DMS53 (cell line): ENCODE results near the gene CISTR.
A peak's percentile ranks its signal among the peaks of the same experiment; 100 is the strongest.
"Not testable (repeated sequence)": the region's sequence is repeated elsewhere in the genome, so short reads cannot be mapped to it uniquely, and the experiment has no call there.

Source experiments
- DNase-seq: peaks from one replicate; lab custom pipeline; 2025; lab: John Stamatoyannopoulos, UW

The CISTR gene

DNA sequence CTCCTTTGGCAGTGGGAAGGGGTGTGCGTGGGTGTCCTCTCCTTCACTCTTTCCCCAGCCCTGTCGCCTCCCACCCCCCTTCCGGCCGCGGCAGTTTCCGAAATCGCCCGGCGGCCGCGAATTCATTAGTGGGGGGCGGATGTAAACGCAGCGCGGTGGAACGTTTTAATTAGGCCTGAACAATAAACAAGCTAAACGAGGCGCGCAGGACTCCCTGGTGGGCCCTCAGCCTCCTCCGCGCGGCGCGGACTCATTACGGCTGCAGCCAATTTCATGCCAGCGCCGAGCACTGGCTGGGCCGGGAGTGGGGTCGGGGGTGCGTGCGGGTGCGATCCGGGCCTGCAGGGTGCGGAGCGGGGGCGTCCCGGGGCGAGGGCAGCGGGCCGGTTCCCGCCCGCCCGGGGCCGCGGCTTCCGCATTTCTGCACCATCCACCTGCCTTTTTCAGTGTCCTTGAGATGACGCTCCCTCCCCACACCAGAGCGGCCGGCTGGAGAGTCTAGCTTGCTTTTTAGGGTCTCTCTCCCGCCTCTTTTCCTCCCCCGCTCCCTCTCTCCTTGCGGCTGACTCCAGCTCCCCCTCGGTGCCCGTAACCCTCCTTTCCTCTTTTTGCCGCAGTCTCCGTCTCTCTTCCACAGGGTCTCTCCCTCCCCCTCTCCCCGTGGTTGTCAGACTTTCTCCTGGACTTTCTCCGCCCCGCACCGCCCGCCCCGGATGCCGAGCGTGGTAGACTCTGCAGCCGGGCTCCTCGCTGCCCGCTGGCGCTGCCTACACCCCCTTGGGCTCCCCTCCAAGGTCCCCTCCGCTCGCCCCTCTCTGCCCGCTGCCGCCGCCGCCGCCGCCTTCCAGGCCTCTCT, at the start of gene CISTR:
CISTR (minus strand) TSS at position 644 of the 856 bp plus-strand sequence.
- peak; percentile 66 for DNase-seq

DNA sequence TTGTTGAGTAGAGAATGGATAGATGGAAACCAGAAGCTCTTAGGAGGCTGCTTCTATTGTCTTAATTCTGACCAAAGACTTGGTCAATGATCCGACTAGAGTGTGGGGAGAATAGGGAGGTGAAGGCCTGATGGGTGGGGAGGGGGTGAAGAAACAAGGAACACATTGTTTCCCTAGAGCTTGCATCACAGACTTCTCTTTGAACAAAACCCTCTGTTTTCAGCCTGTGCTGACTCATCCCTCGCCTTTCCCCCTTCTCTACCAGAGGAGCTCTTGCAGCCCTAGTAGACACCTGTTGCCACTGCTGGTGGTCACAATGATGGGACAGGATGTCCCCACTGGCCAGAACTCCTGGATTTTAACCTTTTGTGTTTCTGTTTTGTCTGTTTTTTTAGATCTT, 46.8 kb upstream of the CISTR start:
- DNase-seq: peak; percentile 46

DNA sequence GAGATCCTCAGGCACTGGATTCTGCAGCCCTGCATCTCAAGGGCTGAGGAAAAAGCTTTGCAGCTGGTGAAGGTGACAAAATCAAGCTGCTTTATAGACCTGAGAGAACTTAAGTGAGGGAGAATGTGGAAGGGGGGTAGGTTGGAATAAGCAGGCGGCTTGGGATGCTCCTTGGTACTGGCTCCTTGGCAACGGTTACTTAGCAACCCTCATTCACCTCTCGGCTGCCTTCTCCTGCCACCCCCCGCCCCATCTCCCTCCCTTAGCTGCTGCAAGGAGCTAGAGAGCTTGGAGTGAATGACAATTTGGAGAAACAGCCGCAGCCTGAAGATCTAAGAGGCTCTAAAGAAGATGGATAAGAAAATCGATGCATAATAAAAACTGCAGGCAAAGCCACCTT, 44.1 kb upstream of the CISTR start:
- DNase-seq: no peak

DNA sequence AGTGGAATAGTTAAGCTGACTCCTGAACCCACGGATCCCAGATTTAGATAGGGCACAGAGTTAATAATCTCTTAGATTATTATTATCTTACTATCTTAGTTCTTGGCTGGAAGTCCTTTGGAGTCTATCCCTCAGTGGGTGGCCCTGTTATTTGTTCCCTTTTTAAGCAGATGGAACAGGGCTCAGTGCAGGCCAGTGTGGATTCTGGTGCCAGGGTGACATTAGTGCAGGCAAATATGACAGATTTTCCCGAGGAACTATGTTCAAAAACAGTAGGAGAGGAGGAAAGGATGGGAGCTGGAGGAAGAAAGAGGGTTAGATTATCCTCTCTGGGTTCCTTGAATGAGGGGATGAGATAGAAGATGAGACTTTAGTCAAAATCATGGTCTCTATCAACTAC, 41.4 kb upstream of the CISTR start:
- DNase-seq: no peak

DNA sequence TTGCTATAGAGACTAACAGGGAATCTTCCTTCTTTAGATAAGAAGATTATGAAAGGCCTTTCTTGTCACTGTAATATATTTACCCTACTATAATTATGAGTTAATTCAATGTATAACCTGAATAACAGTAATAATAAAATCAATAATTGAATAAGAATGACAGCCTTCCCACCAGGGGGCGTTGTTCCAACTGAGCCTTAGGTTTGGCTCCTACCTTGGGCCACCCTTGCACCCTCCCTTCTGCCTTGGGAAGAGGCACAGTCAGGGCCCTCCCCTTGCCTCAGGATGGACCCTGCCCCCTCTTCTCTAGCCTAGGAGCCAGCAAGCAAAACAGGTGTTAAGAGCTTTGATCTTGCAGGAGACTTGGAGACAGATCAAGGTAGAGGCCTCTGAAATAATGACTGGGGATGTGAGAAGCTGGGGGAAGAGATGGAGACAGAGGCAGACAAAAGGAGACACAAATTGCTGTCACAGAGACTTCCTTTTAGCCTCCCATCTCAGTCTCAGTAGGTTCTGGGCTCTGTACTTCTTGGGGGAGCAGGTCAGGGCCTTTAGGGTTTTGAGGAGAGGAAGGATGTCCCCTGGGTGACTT, 40.1 kb upstream of the CISTR start:
- peak; percentile 42 for DNase-seq

DNA sequence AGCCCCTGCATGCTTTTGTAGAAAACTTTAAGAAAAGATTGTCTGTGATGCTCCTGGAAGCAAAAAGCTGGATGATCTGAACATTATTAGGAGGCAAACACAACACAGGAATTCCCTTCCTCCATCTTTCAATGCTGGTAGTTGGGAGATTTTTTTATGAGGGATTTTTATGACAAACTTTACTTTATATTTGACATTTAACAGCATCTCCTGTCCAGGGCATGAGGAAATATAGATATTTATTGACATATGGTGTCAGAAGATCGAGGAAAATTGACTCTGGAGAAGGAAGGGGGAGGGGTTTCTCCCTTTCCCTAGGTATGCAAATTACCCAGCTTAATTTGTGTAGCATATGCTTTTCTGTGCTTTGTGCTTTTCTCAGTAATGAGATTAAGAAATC, 37.8 kb upstream of the CISTR start:
- no peak for DNase-seq

DNA sequence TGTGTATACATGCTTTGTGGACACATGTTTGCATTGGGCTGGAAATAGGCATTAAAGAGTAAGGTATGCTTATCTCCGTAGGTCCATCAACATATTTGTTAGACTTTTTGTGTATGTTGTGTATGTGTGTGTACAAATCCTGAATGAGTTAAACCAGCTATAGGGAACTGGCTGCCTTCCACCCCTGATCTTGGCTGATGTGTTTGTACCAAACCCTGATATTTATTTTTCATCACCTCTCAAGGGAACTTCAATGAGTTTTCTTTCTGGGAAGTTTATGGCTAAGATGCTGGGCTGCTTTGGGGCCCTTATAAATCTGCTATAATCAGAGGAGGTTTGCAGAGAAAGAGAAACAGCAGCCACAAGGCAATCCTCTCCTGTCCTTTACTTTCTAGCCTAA, 37.1 kb upstream of the CISTR start:
- no peak for DNase-seq

DNA sequence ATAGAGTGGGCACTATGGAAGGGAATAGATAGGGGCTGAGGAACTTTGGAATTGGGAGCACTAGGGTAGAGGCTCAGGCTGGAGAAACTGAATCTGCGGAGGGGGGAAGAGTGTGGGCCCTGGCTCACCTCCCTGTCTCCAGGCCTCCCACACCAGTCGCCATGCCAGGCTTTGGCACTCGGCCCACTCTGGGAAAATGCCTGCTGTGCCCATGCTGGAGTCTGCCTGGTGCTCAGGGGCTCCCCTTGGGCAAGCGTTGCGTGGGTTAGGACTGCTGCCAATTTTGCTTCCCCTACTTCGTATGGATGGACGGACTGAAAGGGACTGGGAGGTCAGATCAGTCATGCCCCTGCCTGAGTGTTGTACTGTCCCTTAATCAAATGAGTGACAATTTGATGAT, 34.6 kb upstream of the CISTR start:
- no peak for DNase-seq

DNA sequence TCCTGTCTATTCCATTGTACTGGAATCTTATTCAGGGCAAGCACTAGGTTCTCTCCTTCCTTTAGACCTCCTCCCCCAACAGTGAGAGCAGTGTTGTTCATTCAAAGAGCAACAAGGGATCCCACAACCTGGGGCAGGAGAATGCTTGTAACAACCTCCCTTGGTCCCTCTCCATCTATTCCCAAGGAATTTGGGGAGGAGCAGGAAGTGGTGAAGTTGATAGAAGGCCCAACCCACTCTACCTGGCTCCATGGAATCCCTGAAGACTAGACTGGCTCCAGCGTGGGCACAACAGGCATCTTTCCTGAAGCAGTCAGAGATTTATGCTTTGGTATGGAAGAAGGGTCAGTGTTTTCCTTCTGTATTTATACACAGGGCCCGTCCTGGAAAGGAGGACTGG, 33.4 kb upstream of the CISTR start:
- DNase-seq: no peak

DNA sequence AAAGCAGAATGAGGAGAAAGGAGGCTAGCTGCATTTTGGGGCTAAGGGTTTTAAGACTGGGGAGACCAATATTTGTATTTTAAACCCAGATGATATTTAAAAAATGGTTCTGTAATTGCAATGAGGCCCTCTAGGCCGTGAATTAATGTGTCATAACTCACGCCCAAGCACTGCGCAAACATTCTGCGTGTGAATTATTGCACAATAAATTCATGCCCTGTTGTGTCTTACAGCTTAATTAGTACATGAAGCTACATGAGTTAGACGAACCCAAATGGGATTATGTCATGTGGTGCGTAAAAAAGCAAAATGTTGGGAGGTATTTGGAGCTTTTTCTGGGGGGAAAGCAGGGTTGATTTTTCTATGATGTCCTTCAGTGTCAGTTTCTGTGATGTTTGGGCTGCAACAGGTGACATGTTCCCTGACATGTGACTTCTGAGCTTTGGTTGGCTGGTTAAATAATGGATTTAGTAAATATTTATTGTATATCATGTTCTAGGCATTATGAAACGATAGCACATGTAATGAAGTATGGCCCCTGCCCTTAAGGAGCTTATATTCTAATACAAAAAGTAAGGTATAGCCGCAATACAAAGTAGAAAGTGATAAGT, 30.4 kb upstream of the CISTR start:
- DNase-seq: no peak

DNA sequence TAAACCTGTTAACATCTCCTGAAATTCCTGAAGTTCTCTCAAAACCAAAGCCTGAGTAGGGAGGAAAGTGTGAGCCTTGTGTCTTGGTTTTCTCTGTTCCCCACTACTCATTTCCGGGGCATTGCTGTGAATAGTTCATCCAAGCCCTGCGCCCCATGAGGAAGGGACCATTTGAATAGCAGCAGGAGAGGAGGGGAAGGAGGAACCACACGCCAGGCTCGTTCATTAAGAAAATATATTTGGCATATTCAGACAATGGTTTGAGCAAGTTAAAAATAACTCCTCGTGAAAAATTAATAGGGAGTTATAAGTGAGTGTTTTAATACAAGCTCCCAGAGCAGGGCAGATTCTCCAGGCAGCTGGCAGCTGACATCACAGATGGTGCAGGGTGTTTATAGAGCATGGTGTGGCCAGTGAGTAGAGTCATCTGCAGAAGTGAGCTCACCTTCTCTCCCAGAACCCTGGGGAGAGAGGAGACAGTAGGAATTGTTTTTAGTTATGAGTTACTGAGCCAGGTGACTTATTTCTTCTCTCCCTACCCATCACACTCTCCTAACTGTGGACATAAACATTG, 29.5 kb upstream of the CISTR start:
- peak; percentile 61 for DNase-seq

DNA sequence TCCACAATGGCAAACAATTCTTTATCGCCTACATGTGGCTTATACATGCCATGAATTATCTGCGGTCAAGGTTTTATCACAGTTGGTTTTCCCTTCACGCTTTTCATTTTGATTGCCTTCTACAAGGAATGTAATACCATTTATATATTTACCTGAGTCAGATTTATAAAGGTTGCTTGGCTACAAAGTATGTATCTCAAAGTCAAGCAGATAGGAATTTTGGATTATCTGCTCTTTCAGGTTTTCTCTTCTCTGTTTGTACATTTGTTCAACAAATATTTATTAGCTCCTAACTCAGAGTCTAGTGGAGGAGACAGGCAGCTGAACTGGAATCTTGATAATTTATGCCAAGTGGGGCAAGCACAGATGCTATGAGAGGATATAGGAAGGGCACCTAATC, 28.5 kb upstream of the CISTR start:
- no peak for DNase-seq

DNA sequence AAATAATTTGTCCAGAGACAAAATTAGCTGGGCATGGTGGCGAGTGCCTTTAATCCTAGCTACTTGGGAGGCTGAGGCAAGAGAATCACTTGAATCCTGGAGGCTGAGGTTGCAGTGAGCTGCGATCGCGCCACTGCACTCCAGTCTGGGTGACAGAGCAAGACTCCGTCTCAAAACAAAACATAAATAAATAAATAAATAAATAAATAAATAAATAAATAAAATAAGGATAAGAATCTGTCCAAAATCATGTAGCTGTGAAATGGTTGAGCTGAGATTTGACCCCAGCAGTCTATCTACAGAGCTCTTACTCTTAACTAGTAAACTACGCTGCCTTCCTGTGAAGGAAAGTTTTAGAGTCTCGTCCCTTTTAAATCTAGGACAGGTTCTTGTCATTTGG, 27.9 kb upstream of the CISTR start:
- not testable (repeated sequence) for DNase-seq

DNA sequence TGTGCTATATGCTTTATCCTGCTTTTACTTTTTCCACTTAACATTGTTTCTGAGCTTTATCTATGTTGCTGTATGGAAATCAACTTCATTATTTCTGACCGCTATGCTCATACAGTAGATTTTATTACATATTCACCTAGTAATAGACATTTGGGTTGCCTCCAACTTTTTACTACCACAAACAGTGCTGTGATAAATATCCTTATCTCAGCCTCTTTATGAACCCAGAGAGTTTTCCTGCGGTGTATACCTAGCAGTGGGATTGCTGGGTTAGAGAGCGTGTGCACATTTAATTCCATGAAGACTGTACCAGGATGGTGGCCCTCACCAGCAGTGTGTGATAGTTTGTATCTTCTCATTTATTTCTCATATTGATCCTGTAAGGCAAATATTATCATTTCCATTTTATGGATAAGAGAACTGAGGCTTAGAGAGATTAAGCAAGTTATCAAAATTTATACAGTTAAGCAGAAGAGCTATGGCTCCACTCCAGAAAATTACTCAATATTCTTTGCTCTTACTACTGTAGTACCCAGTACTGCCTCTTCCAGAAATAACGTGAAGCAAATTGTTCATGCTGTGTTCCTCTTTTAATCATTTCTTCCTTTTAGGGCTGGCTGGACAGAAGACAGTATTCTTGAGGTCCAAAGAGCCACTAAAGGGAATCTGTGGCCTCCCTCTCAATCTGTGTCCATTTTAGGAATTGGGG, 26.3 kb upstream of the CISTR start:
- no peak for DNase-seq

DNA sequence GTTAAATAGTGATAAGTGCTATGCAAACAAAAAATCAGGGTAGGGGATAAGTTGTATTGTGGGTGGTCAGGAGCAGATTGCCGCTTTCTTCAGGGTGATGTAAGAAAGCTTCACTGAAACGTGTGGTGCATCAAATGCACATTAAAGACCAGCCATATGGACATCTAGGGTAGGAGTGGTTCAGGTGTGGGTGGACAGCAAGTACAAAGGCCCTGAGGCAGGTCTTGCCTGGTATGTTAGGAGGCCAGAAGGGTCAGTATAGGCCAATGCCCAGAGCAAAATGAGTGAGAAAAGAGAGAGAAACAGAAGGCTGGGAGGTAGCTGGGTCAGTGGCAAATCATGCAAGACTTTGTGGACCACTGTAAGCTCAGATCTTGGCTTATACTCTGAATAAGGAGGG, 25.6 kb upstream of the CISTR start:
- no peak for DNase-seq

DNA sequence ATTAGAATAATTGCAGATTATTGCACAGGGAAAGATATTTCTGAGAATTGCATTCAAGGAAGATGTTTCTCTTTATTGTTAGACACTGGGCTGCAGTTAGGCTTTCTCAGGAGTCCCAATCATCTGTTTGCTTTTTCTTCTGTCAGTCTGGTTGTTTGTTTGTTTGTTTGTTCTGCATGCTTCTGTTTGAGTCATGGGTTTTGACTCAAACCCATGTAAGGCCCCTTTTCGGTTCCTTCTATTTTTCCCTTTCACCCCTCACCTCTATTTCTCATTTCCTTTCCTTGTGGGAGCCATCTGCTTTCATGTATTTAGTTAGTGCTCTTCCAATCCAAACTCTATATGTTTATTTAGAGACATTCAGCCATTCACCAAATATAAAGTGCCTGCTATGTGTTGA, 25.1 kb upstream of the CISTR start:
- DNase-seq: no peak

DNA sequence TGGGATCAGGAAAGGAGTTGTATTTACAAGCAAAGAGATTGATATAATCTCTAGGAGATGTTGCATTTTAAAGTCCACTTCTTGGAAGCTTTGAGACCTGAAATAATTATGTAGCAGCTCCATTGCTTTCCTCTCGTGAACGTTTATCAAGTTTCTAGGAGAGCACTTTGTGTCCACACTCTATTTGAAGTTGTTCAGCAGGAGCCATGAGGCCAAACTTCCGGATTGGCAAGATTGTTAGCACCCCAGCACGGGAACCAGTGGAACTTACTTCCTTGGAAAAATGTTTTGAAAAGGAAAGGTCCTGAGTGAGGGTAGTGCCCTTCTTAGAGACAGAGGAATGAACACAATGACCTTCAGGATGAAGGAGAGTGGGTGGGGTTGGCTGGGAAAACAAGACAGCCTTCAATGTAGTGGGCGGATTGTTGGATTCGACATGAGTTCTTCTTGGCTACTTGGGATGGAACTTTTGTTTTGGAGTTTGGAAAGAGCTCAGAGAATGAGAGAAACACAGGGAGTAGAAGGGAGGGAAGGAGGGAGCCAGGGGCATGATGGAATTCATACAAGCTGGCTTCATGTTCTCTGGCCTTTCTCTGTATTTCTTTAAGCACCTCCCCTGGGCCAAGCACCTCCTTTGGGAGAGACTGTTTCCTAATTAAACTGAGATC, 23.8 kb upstream of the CISTR start:
- no peak for DNase-seq

DNA sequence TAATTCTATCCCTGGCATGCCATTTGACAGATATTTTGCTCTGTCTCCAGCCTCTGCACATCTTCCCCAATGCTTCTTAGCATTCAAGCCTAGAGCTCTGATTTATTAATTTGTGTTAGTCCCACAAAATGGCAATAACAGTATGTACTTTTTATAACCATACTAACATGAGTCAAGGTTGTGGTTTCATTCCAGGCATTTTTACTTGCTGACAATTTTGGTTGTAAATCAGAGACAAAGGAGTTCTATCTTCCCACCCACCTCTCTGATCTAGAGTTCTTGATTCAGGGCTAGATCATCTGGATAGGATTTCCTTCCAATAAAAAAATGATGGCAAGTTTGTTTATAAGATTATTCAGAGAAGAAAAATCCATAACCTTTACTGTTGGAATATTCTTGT, 18.5 kb upstream of the CISTR start:
- no peak for DNase-seq

DNA sequence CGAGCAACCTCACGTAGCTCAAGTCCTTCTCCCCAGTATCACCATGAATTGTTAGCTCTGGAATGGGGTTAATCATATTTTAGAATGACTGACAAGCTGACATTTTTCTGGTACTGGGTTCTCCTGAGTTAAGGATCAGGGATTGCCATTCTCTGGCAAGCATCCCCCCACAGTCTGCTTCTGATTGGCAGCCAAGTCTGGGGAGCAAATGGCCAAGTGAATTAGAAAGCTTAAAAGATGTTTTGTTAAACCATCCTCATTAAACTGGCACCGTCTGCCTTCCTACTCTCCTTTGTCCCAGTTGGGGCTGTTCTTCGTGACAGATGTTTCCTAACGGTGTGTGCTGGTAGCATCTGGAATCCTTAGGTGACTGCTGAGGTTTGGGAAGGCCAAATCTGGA, 17.2 kb upstream of the CISTR start:
- no peak for DNase-seq

DNA sequence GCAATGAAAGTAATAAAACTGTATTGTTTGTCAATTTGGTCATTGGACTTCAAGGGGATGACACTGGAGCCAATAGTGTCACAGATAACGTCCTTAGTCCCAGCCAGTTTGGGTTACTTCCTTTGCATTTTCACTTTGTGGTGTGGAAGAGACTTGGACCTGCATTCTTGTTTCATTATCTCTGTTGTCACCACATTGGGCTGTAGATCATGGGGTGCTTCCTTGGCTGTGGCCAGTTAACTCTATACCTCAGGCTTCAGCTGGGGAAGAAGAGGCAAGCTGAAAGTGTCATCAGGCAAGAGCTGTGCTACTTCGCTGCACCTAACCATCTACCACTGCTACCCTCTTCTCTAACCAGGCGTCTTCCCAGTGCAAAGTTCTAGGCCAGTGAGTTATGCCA, 15.1 kb upstream of the CISTR start:
- DNase-seq: no peak

DNA sequence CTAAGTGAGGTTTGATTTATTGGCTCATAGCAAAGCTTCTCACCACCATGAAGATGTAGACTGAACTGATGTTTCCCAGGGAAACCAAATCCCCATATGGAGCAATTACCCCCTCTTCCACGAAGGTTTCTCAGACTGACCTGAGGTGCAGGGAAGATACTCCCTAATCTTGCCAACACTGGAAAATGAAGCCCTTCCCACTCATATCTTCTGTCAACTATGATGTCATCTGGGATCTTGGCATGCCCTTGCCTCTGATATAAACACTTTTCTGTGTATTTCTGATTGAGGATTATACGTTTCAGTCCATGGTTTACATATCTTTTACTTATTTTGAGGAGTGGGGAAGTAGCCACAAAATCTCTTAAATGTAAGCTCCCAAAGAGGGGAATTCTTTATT, 14.1 kb upstream of the CISTR start:
- DNase-seq: no peak

DNA sequence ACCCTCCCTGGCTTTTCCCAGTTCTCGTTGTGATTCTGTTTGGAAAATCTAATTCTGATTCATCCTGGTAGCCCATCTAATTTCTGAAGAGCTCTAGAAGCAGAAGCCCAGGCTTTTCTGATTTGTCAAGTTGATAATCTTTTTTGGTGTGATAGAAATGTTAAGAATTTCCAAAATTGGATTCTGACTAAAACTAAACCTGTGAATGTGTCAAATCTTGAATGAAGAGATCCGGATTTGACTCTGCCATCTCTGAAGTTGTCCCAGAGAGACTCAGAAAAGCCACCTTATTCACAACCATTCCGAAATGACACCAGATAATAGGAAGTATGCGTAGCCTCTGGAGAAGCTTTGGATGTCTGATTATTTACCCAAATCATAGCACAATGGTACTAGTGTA, 12.8 kb upstream of the CISTR start:
- DNase-seq: no peak
